NCI-H2107 treated with DMSO at 0.1 percent for 48 hours (cell line): Measurements from ENCODE around the gene FBN1.

ENCODE experiments used
- DNase-seq: peaks from one replicate; lab custom pipeline; 2025; ENCODE audit not compliant: unreplicated experiment; lab: John Stamatoyannopoulos, UW

FBN1 gene

GRCh38 chr15:48380198-48380597 is 265.3 kb downstream of the FBN1 start:
- no peak for DNase-seq

GRCh38 chr15:48375767-48376166 is 269.7 kb downstream of the FBN1 start:
- no peak for DNase-seq

- DNase-seq, result no peak
Measured at GRCh38 chr15:48374472-48374871, 271.0 kb downstream of the FBN1 start.

- DNase-seq, result no peak
Measured at GRCh38 chr15:48373821-48374451, 271.6 kb downstream of the FBN1 start.

GRCh38 chr15:48371961-48372360 is 273.5 kb downstream of the FBN1 start:
- DNase-seq, result no peak

GRCh38 chr15:48371550-48371949 is 274.0 kb downstream of the FBN1 start:
- no peak for DNase-seq

GRCh38 chr15:48370460-48370859 is 275.0 kb downstream of the FBN1 start:
- peak; percentile 80 for DNase-seq

GRCh38 chr15:48367483-48367882 is 278.0 kb downstream of the FBN1 start:
- no peak for DNase-seq

GRCh38 chr15:48366584-48367312 is 278.8 kb downstream of the FBN1 start:
- DNase-seq, result no peak

- DNase-seq, result no peak
Measured at GRCh38 chr15:48365575-48365974, 279.9 kb downstream of the FBN1 start.

GRCh38 chr15:48363474-48363873 is 282.0 kb downstream of the FBN1 start:
- no peak for DNase-seq

- no peak for DNase-seq
Measured at GRCh38 chr15:48361685-48362084, 283.8 kb downstream of the FBN1 start.

GRCh38 chr15:48360841-48361240 is 284.7 kb downstream of the FBN1 start:
- no peak for DNase-seq
